ENCODE data around the gene MUC6.

MUC6 gene

DNA sequence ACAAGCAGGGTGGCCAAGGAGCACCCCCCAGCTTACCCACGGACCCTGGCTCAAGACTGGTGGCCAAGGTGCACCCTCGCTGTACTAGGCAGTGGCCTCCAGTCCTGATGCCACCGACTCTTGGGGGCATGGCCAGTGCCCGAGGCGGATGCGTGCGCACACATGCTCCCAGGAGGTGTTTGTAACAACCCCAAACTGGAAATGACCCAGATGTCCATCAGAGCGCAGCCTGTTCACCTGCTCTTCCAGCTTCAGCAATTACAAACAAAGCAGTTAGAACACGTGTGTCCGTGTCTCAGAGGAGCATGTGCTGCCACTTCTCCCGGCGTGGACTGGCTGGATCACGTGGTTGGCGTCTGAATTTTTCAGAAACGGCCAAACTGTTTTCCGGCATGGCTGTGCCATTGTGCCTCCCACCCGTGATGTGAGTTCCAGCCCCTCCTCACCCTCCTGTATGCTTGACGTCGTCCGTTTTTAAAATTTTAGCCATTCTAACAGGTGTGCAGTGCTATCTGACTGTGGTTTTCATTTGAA is 7.1 kb upstream of the MUC6 start:
- no peak overlapping the region for H3K4me3 ChIP-seq (ENCODE audit: control insufficient read depth, low read depth, low read length)
- TF ChIP-seq CTCF (IDR thresholded peaks at IDR 0.05; ENCODE audit: control insufficient read depth, insufficient read depth, low read depth, low read length, missing control alignments): no peak
- DNase-seq (ENCODE audit: low read depth): no peak

- H3K4me3 ChIP-seq (ENCODE audit: control insufficient read depth, low read depth, low read length): no peak overlapping the region
- no peak for TF ChIP-seq CTCF (IDR thresholded peaks at IDR 0.05; ENCODE audit: control insufficient read depth, insufficient read depth, low read depth, low read length, missing control alignments)
- DNase-seq (ENCODE audit: low read depth): no peak
Observed at GRCh38 chr11:1042626-1043562, 6.4 kb upstream of the MUC6 start.

DNA sequence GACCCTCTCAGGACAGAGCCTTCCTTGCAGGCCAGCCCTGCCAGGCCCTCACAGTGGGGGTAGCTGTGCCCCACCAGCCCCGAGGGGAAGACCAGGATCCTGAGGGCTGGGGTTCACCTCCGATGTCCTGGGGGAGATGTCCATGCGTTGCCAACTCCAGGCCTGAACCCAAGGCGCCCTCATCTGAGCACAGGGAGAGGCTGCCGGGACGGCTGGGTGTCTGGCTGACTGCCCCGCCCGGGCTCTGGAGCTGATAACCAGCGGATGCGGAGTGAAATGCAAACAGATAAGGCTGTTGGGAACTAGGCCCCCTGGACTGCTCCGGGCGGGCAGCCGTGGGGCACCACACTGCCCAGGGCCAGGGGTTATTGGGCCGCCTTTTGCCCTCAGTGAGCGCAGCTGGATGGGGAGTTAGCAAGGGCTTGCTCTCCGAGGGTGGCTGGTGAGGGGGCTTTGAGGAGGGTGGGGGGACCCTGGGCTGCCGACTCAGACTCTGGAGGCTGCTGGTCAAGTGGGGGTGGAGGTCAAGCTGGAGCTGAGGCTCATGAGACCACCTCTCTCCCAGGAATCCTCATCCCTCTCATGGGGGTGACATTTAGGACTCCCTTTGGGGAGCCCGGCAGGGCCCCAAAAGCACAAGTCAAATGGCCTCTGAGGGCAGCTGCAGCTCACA is 5.6 kb upstream of the MUC6 start:
- no peak for TF ChIP-seq CTCF (IDR thresholded peaks at IDR 0.05; ENCODE audit: control insufficient read depth, insufficient read depth, low read depth, low read length, missing control alignments)
- no peak for DNase-seq (ENCODE audit: low read depth)
- H3K4me3 ChIP-seq (ENCODE audit: control insufficient read depth, low read depth, low read length): no peak overlapping the region

- DNase-seq (ENCODE audit: low read depth): no peak
- no peak overlapping the region for H3K4me3 ChIP-seq (ENCODE audit: control insufficient read depth, low read depth, low read length)
- no peak for TF ChIP-seq CTCF (IDR thresholded peaks at IDR 0.05; ENCODE audit: control insufficient read depth, insufficient read depth, low read depth, low read length, missing control alignments)
Observed at GRCh38 chr11:1041471-1041870, 5.0 kb upstream of the MUC6 start.

DNA sequence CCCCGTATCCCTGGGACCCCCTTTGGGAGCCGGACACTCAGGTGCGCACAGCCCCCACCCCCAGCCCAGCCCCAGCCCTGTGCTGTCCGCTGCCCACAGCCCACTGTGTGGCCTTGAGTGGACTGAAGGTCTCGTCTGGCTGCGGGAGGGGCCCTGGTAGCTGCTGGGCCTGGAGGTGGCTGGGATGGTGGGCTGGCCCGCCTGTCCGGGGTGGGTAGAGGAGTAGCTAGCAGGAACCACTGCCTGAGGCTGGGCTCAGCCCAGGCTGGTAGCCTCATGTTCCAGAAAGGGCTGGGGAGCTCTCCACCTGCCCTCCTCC is 4.6 kb upstream of the MUC6 start:
- TF ChIP-seq CTCF (IDR thresholded peaks at IDR 0.05; ENCODE audit: control insufficient read depth, insufficient read depth, low read depth, low read length, missing control alignments): no peak
- no peak overlapping the region for H3K4me3 ChIP-seq (ENCODE audit: control insufficient read depth, low read depth, low read length)
- DNase-seq (ENCODE audit: low read depth): no peak

DNA sequence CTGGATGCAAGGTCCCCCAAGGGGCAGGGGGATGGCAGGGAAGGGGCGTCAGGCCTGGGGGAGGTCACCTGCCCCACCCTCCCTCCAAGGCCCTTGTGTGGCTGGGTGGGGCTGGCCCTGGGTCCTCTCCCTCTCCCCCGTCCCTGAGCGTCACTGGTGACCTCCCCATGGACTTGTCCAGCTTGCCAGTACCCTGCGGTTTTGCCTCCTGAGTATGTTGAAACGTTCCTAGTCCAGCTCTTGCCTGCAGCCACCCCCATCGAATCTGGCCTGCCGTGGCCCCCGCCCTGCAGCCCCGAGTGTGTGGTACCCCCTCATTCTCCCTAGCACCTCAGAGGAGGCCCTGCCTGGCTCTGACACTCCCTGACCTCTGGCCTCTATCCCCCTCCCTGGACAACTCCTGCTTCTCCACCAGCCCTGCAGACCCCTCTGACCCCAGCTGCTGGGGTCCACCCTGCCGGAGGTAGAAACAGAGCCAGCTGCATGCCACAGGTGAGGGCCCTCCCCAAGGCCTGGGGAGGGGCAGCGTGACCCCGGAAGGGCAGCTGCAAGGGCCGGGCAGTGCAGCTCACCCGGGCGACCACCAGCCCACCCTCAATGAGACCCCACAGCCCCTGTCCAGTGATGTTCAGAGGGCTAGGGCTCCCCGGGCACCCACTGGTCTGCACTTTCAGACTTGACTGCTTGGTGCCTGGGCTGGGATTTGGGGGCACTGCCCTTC is 4.1 kb upstream of the MUC6 start:
- no peak overlapping the region for H3K4me3 ChIP-seq (ENCODE audit: control insufficient read depth, low read depth, low read length)
- no peak for TF ChIP-seq CTCF (IDR thresholded peaks at IDR 0.05; ENCODE audit: control insufficient read depth, insufficient read depth, low read depth, low read length, missing control alignments)
- DNase-seq (ENCODE audit: low read depth): no peak

Measured in AG09309 (cell line).